NCI-H1417 treated with DMSO at 0.1 percent for 48 hours (cell line): ENCODE measurements around the gene MESD.

Experiments
- DNase-seq: peaks from one replicate; lab custom pipeline; 2025; lab: John Stamatoyannopoulos, UW

MESD gene

GRCh38 chr15:81014446-81015093 lies 25.0 kb upstream of the MESD start:
- no peak for DNase-seq

- DNase-seq: no peak
Observed at GRCh38 chr15:81013396-81013929, 23.8 kb upstream of the MESD start.

GRCh38 chr15:81012588-81012987 lies 23.0 kb upstream of the MESD start:
- DNase-seq: no peak

- no peak for DNase-seq
Observed at GRCh38 chr15:81011593-81011992, 22.0 kb upstream of the MESD start.

GRCh38 chr15:81010086-81010485 lies 20.5 kb upstream of the MESD start:
- DNase-seq: no peak

GRCh38 chr15:81008312-81008711 lies 18.7 kb upstream of the MESD start:
- DNase-seq: no peak

GRCh38 chr15:81007428-81008064 lies 17.9 kb upstream of the MESD start:
- DNase-seq: no peak

GRCh38 chr15:81006124-81006523 lies 16.5 kb upstream of the MESD start:
- DNase-seq: no peak

GRCh38 chr15:81003097-81003350 lies 13.4 kb upstream of the MESD start:
- DNase-seq: no peak

- no peak for DNase-seq
Observed at GRCh38 chr15:81002331-81003096, 12.9 kb upstream of the MESD start.

- no peak for DNase-seq
Observed at GRCh38 chr15:81002009-81002330, 12.4 kb upstream of the MESD start.

GRCh38 chr15:81001152-81002008 lies 11.8 kb upstream of the MESD start:
- no peak for DNase-seq

- DNase-seq: peak; percentile 83
Observed at GRCh38 chr15:81000624-81001151, 11.1 kb upstream of the MESD start, which contains the start of gene TLNRD1. Gene TLNRD1, plus strand, starts transcription at chr15:81000923. Its CDS starts 1,349 bp downstream, at chr15:81002272.

GRCh38 chr15:81000144-81000623 lies 10.6 kb upstream of the MESD start:
- no peak for DNase-seq

- no peak for DNase-seq
Observed at GRCh38 chr15:80999623-81000036, 10.0 kb upstream of the MESD start.

- DNase-seq: no peak
Observed at GRCh38 chr15:80998251-80998650, 8.6 kb upstream of the MESD start.

- no peak for DNase-seq
Observed at GRCh38 chr15:80997692-80998091, 8.1 kb upstream of the MESD start.

- no peak for DNase-seq
Observed at GRCh38 chr15:80996247-80996646, 6.6 kb upstream of the MESD start.

- no peak for DNase-seq
Observed at GRCh38 chr15:80992441-80992840, 2.8 kb upstream of the MESD start.

- DNase-seq: no peak
Observed at GRCh38 chr15:80992006-80992405, 2.4 kb upstream of the MESD start.

- DNase-seq: no peak
Observed at GRCh38 chr15:80991421-80991820, 1.8 kb upstream of the MESD start.

- no peak for DNase-seq
Observed at GRCh38 chr15:80990955-80991354, 1.3 kb upstream of the MESD start.
